Activated T-cell treated with anti-CD3 and anti-CD28 coated beads, Interleukin-2, amount 50 U/mL, for 48 hours (primary cell): Measurements from ENCODE around the gene SFI1.
"Not testable (repeated sequence)": the region's sequence is repeated elsewhere in the genome, so short reads cannot be mapped to it uniquely, and the experiment has no call there.

Experiments
- DNase-seq, 2 experiments: peaks; one replicate each; pipeline ENCODE4 v3.0.0-alpha.2; 2020

Gene SFI1

GRCh38 chr22:31544481-31545480 is 48.4 kb downstream of the SFI1 start:
- no peak for DNase-seq

DNA sequence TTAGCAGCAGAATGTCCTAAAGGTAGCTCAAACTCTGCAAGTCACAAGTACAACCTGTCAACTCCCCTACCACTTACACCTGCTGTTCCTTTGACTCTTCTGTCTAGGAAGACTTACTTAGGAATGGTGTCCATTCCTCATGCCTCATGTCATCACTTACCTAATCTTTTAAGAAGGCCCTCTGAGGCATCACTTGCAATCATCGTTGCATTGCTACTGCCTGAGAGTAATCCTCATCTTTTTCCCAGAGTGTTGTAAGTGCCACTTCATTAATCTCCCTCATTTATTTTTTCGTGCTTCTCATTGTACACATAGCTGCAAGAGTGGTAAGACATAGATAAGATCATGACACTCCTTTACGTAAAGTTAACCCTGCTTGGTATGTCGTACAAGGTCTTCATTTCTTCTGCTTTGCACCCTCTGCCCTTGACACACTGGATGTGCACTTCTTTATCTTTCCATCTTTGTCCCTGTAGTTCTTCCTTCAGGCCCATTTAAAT is 54.6 kb downstream of the SFI1 start:
- no peak for DNase-seq

DNA sequence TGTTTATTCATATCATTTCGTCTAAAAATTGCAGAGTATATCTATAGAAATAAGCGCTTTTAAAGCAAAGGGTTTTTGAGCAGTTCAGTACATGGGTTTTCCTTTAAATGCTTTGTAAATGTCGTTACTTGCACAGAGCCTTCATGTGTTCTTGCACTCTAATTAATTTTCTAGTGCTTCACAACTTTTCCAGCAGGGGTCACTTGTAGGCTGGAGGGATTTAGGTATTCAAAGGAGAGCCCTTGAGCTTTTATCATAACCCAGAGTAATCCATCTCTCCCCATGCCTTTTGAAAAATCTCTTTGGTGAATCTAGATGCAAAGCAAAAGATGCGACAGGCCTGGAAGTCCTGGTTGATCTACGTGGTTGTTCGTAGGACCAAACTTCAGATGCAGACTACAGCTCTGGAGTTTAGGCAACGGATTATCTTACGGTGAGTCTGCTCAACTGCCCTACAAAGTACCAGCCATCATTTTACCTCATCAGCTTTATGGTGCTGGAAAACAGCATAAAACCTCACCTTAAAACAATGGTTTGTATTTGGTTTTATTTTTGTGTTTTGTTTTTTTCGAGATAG is 60.4 kb downstream of the SFI1 start:
- no peak for DNase-seq

DNA sequence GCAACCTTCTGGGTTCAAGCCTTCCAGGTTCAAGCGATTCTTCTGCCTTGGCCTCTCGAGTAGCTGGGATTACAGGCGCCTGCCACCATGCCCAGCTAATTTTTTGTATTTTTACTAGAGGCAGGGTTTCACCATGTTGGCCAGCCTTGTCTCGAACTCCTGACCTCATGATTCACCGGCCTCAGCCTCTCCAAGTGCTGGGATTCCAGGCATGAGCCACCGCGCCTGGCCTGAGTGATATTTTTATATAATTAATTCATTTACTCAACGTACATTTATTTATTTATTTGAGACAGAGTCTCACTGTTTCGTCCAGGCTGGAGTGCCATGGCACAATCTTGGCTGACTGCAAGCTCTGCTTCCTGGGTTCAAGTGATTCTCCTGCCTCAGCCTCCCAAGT is 62.2 kb downstream of the SFI1 start:
- not testable (repeated sequence) for DNase-seq

GRCh38 chr22:31561238-31561887 is 65.0 kb downstream of the SFI1 start:
- peak; percentile 64 to 72 for DNase-seq

- no peak for DNase-seq
These were observed 65.6 kb downstream of the SFI1 start for GRCh38 chr22:31561970-31562369.

DNA sequence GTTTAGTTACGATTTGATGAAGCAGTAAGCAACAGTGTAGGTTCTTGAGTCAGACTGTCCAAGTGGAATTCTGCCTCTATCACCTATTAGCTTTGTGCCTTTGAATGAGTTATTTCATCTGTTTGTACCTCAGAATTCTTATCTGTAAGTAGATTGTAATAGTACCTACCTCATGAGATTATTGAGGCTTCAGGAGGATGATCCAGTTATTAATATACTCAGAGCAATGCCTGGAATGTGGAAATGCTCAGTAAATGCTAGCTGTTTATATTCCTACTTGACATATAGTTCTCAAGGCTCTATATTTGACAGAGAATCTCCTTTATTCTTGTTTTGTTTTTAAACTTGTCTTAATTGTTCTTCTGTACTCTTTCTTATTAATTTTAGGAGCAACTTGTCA is 70.1 kb downstream of the SFI1 start:
- no peak for DNase-seq

DNA sequence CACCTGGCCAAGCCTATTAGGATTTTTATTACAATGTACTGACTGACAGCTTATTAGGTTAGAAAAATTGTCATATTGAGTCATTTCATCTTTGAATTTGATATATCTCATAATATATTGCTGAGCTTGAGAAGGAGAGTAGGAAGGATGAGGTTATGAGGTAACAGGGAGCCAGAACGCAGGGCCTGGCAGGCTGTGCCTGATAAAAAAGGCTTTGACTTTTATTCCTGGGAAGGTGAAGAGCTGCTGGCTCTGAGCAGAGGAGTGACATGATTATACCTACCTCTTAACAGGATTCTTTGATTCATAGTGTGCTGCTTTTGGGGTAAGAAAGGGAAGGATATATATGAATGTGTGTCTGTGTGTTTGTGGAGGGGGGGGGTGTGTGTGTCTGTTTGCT is 70.9 kb downstream of the SFI1 start:
- no peak for DNase-seq

- DNase-seq, result no peak
These were observed 71.4 kb downstream of the SFI1 start for GRCh38 chr22:31567702-31568101.

DNA sequence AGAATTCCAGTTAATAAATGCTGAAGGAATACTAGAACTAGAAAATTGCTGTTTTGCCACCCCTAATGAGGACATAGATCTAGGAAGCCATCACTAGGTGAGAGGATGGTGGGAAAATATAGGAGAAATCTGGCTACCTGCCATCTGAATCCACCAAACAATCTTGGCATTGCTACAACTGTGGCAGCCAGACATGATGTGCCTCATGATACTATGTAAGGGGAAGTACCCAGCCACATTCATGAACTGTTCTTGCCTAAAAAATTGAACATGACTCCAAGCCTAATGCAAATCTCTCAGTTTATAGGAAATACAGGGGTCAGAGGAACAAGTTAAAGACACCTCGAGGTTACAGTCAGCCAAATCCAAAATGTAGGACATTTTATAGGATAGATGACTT is 72.8 kb downstream of the SFI1 start:
- DNase-seq, result no peak

DNA sequence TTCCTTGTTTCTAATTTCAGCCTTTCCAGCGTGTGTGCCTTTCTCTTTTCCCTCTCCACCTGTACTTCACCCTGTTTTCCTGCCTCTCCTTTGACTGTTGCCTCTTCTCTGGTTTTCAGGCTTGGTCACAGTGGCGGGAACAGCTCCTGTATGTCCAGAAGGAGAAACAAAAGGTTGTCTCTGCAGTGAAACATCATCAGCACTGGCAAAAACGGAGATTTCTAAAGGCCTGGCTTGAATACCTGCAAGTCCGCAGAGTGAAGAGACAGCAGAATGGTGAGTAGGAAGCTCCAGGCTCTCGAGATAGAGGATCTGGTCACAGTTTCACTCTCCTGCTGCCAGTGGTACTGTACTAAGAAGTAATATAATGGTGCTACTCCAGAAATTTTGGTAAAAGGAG is 76.6 kb downstream of the SFI1 start:
- no peak for DNase-seq

DNA sequence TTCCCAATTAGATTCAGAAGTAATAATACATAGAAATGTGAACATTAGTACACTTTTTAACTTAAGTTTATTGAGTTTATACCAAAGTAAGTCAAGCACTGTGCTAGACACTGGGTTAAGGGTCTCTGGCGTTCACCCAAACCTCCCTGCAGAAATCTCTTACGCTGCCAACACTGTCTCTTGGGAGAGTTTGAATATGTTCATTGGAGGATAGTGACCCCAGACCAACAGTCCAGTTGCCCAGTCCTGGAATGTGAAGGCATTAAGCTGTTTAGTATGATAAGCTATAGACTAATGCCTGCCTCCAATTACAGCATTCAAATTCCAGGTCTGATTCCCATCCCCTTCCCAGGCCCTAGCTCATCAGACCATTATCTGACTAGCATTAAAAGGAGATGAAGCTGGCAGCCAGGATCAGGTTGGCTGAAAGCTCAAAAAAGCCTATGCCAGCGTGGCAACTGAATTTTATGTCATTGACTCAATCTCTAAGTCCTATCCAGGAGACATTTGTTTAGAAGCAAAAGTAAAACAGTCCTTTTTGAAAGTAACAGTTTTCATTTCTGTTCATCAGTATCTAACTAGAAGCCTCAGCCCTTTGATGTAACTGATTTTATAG is 77.8 kb downstream of the SFI1 start:
- DNase-seq, result no peak

GRCh38 chr22:31575190-31575589 is 78.9 kb downstream of the SFI1 start:
- no peak for DNase-seq

GRCh38 chr22:31577711-31578110 is 81.4 kb downstream of the SFI1 start:
- no peak for DNase-seq

DNA sequence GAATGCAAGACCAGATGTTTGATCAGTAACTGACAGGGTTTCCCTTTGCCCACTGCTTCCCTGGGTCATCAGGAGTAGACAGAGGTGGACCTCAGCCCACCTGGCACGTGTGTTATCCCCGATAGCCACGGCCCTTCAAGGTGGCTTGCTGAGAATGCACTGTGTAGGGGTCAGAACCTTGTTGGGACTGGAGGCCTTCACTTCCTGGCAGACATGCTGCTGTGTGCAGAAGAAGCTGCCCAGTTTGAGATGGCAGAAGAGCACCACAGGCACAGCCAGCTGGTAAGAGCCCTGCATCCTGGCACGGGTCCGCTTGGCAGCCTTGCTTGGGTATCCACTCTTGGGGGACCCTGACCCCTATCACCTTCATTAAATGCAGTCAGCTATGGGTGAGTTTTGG is 81.8 kb downstream of the SFI1 start:
- DNase-seq, result no peak

- no peak for DNase-seq
These were observed 83.5 kb downstream of the SFI1 start for GRCh38 chr22:31579835-31580242.

DNA sequence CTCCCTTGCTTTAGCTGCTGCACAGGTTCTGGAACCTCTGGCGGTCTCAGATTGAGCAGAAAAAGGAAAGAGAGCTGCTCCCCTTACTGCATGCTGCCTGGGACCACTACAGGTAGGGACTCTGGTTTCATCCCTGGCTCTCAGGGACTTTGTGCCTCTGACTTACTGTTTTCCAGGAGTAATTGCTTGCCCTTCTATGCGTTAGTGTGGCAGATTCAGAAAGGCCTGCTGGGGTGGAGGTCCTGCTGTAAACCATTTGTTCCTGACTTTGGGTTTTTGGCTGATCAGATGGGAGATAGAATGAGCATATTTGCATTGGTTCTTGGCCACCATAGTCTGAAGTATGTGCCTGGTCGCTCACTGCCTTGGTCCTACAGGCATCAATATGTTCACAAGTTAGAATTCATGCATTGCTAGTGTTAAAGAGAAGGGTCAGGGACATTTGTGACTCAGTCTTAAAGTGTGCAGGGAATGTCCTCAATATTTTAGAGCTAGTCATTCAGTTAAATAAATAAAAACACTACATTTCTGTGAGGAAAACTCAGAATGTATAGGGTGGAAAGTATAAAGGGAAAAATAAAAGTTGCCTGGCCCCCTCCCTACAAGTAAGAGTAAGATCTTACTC is 87.6 kb downstream of the SFI1 start:
- no peak for DNase-seq

- no peak for DNase-seq
These were observed 88.4 kb downstream of the SFI1 start for GRCh38 chr22:31584804-31585160.

DNA sequence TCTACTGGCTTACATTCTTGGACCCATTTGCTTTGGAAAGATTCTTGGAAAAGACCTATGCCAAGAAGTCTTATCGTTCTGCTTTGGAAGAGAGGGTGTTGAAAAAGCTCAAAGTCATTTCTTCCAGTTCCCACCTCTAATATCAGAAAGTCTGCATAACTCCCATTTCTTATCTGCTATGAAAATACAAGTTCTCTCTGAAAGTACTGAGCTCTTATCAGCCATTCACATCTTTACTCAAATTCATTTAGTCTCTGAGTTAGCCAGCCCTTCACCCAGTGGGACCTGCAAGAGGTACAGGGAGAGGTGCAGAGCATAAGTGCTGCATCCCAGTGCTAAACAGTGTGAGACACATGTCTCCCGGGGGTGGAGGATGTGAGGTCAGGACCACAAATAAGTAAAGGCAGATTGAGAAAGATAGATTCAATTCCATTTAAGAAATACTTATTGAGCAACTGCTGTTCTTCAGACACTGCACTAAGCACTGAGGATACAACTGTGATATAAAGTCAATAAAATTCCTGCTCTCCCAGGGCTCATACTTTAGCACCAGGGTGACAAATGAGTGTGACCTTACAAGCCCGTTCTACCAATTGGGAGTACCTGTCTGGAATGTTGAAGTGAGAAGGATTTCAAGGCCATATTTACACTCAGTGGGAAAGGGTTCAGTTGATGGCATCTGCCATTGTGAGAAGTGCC is 89.0 kb downstream of the SFI1 start:
- peak in 1 of 2 experiments; percentile 42 for DNase-seq

DNA sequence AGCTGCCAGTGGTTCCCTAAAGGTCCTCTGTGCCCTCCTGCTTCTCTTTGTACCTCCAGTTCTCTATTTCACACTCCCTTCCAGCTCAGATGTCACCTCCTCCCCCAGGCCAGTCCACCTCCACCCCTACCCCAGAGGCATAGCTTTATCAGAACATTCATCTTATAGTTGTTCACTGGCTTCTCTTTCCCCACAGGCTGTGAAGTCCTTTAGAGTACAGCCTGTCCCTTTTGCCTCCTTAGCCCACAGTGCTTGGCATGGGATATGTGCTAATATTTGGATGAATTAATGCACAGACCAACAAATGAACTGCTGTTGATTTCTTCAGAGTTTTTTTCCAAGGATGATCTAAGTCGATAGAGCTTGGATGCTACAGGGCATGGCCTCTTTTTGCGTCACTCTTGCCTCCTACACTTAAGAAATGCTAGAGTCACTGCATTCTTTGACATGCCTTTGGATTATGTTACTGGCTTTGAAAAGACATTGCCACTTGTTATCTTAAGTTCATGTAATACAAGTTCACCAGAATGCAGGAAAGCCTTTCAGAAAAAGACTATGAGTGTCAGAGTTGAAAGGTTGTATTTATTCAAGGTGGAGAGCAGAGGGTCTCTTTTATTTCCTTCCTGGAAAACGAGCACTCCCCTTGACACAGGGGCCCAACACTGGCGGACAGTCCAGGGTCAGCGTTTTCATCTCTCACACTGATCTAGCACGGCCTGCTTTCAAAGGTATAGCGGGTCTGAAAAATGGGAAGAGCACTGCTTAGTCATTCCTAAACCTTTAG is 90.0 kb downstream of the SFI1 start:
- no peak for DNase-seq

DNA sequence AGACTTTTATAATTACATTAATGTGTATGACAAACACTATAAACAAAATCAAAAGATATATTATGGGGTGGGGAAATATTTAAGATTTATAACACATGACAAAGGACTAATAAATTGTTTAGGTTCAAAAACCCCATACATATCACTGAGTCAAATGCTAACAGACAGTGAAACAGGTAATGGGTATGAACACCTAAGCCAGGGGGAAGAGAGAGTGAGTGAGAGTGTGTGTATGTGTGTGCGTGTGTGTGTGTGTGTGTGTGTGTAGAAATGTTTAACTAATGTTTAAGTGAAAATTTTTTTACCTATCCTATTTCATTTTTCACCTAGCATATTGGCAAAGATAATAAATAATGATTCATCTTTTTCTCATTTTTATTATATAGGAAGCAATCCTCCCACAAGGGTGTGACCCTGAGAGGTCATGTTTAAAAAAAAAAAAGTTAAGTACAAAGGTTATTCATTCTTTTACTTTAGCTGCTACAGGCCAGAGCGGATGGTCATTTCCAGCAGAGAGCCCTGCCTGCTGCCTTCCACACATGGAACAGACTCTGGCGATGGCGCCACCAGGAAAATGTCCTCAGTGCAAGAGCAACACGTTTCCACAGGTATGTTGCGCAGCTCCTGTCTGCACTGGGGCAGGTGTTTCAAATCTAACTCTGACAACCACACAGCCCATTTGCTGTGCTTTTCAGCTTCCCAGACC is 92.8 kb downstream of the SFI1 start:
- no peak for DNase-seq
